Ishikawa (cell line): Measurements from ENCODE around the gene ARL3.

Source experiments
- CEBPB ChIP-seq: IDR thresholded peaks from 2 replicates; pipeline ENCODE4 v1.6.1; 2012
- CREB1 ChIP-seq: IDR thresholded peaks from 2 replicates; pipeline ENCODE4 v1.6.1; 2012; ENCODE audit warnings: low read depth
- EGR1 ChIP-seq: IDR thresholded peaks from 2 replicates; pipeline ENCODE4 v1.6.1; 2012
- EP300 ChIP-seq: IDR thresholded peaks from 2 replicates; pipeline ENCODE4 v1.6.1; 2012; ENCODE audit warnings: borderline replicate concordance
- FOXM1 ChIP-seq: IDR thresholded peaks from 2 replicates; pipeline ENCODE4 v1.6.1; 2012; ENCODE audit warnings: low read depth, borderline replicate concordance
- NFIC ChIP-seq: IDR thresholded peaks from 2 replicates; pipeline ENCODE4 v1.6.1; 2012
- RAD21 ChIP-seq: IDR thresholded peaks from 2 replicates; pipeline ENCODE4 v1.6.1; 2012; ENCODE audit warnings: low read depth
- REST ChIP-seq: IDR thresholded peaks from 2 replicates; pipeline ENCODE4 v1.6.1; 2012; ENCODE audit warnings: low read depth, mild to moderate bottlenecking
- TAF1 ChIP-seq: IDR thresholded peaks from 2 replicates; pipeline ENCODE4 v1.6.1; 2012; ENCODE audit warnings: low read depth, mild to moderate bottlenecking
- TCF12 ChIP-seq: IDR thresholded peaks from 2 replicates; pipeline ENCODE4 v1.6.1; 2012; ENCODE audit warnings: low read depth
- TEAD4 ChIP-seq: IDR thresholded peaks from 2 replicates; pipeline ENCODE4 v1.6.1; 2012
- USF1 ChIP-seq: IDR thresholded peaks from 2 replicates; pipeline ENCODE4 v1.6.1; 2012
- YY1 ChIP-seq: IDR thresholded peaks from 2 replicates; pipeline ENCODE4 v1.6.1; 2012; ENCODE audit warnings: low read depth
- ZBTB7A ChIP-seq: IDR thresholded peaks from 2 replicates; pipeline ENCODE4 v1.6.1; 2012; ENCODE audit warnings: low read depth
- TF ChIP-seq, protein P1 (sequence below): IDR thresholded peaks from 2 replicates; pipeline ENCODE4 v1.6.1; 2012

Gene ARL3

GRCh38 chr10:102657451-102657850, 56.7 kb downstream of the ARL3 start:
- TF ChIP-seq EGR1 (no peak), CREB1 (no peak), FOXM1 (no peak)
- TF ChIP-seq, protein P1, sequence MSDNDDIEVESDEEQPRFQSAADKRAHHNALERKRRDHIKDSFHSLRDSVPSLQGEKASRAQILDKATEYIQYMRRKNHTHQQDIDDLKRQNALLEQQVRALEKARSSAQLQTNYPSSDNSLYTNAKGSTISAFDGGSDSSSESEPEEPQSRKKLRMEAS = no peak

- TF ChIP-seq CREB1 (no peak), TCF12 (no peak), TAF1 (no peak), TEAD4 (no peak), REST (no peak), EP300 (no peak), ZBTB7A (no peak), CEBPB (no peak), RAD21 (no peak), FOXM1 (no peak), USF1 (no peak), EGR1 (no peak), YY1 (no peak), NFIC (no peak)
- TF ChIP-seq, protein P1 = no peak
These were observed 57.3 kb downstream of the ARL3 start for GRCh38 chr10:102656791-102657371.

DNA sequence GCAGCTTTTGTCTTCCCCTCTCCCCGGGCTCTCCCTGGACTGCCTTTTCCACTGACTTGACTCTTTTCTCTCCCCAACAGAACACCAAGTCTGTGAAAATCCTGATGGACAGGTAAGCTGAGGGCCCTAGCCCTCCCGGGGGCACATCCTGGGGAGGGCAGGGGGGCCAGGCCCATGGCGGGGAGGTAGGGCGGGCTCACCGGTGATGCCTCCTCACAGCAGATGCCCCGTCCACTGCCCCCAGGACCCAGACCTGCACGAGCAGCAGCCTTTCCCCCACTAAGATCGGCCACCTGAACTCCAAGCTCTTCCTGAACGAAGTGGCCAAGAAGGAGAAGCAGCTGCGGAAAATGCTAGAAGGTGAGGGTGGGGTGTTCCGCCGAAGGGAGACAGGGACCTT, 58.2 kb downstream of the ARL3 start:
- TF ChIP-seq TCF12 (no peak), REST (no peak), CREB1 (no peak), TAF1 (no peak), NFIC (no peak), USF1 (no peak), TEAD4 (no peak), CEBPB (no peak), RAD21 (no peak), FOXM1 (no peak)
- TF ChIP-seq, protein P1 = no peak

GRCh38 chr10:102654969-102655368, 59.2 kb downstream of the ARL3 start:
- TF ChIP-seq EP300 (no peak), CREB1 (no peak), TAF1 (no peak), YY1 (no peak), FOXM1 (no peak), CEBPB (no peak), TEAD4 (no peak), NFIC (no peak), REST (no peak), ZBTB7A (no peak), RAD21 (no peak), USF1 (no peak), TCF12 (no peak), EGR1 (no peak)
- TF ChIP-seq, protein P1 = no peak
